H9 (cell line): ENCODE data around the gene NELFCD. TPM values are rescaled to one million over a fixed set of nuclear protein-coding genes. Genes with fewer than 3 reads are reported as not detected.

Experiments
- DNase-seq: peaks from one replicate; pipeline ENCODE4 v3.0.0-alpha.2; 2017
- H2AFZ ChIP-seq: one replicate; pipeline ENCODE4 v1.6.1; 2013; ENCODE audit warnings: mild to moderate bottlenecking, low read length, control low read depth, moderate library complexity
- H2AK5ac ChIP-seq: 2 replicates; pipeline ENCODE4 v1.6.1; 2013; ENCODE audit warnings: low read length, control low read depth, mixed read lengths; ENCODE audit not compliant: insufficient read length
- H2BK120ac ChIP-seq: one replicate; pipeline ENCODE4 v1.6.1; 2013; ENCODE audit warnings: low read depth, mild to moderate bottlenecking, low read length, control low read depth, inconsistent platforms; ENCODE audit not compliant: poor library complexity, severe bottlenecking
- H2BK12ac ChIP-seq: 2 replicates; pipeline ENCODE4 v1.6.1; 2013; ENCODE audit warnings: low read length, control low read depth, mixed read lengths, low read depth; ENCODE audit not compliant: insufficient read length
- H2BK15ac ChIP-seq: 2 replicates; pipeline ENCODE4 v1.6.1; 2013; ENCODE audit warnings: low read depth, low read length, control low read depth
- H2BK20ac ChIP-seq: one replicate; pipeline ENCODE4 v1.6.1; 2013; ENCODE audit warnings: low read depth, mild to moderate bottlenecking, low read length, control low read depth, inconsistent platforms; ENCODE audit not compliant: poor library complexity, severe bottlenecking
- H2BK5ac ChIP-seq: 2 replicates; pipeline ENCODE4 v1.6.1; 2013; ENCODE audit warnings: low read length, control low read depth, mixed read lengths; ENCODE audit not compliant: insufficient read length
- H3K14ac ChIP-seq: 2 replicates; pipeline ENCODE4 v1.6.1; 2013; ENCODE audit warnings: low read length, control low read depth; ENCODE audit not compliant: insufficient read depth
- H3K18ac ChIP-seq: 2 replicates; pipeline ENCODE4 v1.6.1; 2013; ENCODE audit warnings: low read depth, mild to moderate bottlenecking, mixed read lengths, low read length, control low read depth; ENCODE audit not compliant: insufficient read length
- H3K23ac ChIP-seq: 2 replicates; pipeline ENCODE4 v1.6.1; 2013; ENCODE audit warnings: low read length, control low read depth, mixed read lengths, low read depth; ENCODE audit not compliant: insufficient read length
- H3K23me2 ChIP-seq: 2 replicates; pipeline ENCODE4 v1.6.1; 2013; ENCODE audit warnings: low read depth, mild to moderate bottlenecking, mixed read lengths, low read length, control low read depth; ENCODE audit not compliant: insufficient read length, poor library complexity, severe bottlenecking
- H3K27ac ChIP-seq: 2 replicates; pipeline ENCODE4 v1.5.1; 2013; ENCODE audit warnings: low read length, control low read depth, mixed read lengths, low read depth; ENCODE audit not compliant: insufficient read length
- H3K27me3 ChIP-seq: 2 replicates; pipeline ENCODE4 v1.6.1; 2013; ENCODE audit warnings: low read length, control low read depth, inconsistent platforms; ENCODE audit not compliant: insufficient read depth
- H3K4ac ChIP-seq: 2 replicates; pipeline ENCODE4 v1.6.1; 2013; ENCODE audit warnings: low read depth, mild to moderate bottlenecking, control low read depth, inconsistent platforms, low read length, moderate library complexity
- H3K4me1 ChIP-seq: 2 replicates; pipeline ENCODE4 v1.6.1; 2013; ENCODE audit warnings: low read length, control low read depth, inconsistent platforms; ENCODE audit not compliant: insufficient read depth
- H3K4me2 ChIP-seq: 2 replicates; pipeline ENCODE4 v1.6.1; 2013; ENCODE audit warnings: low read length, control low read depth, mixed read lengths; ENCODE audit not compliant: insufficient read length, insufficient read depth
- H3K56ac ChIP-seq: 2 replicates; pipeline ENCODE4 v1.6.1; 2013; ENCODE audit warnings: low read depth, mild to moderate bottlenecking, mixed read lengths, low read length, control low read depth; ENCODE audit not compliant: insufficient read length
- H3K79me1 ChIP-seq: 2 replicates; pipeline ENCODE4 v1.6.1; 2013; ENCODE audit warnings: low read depth, mild to moderate bottlenecking, moderate library complexity, low read length, control low read depth, inconsistent platforms; ENCODE audit not compliant: insufficient read depth, poor library complexity, severe bottlenecking
- H3K79me2 ChIP-seq: 2 replicates; pipeline ENCODE4 v1.6.1; 2013; ENCODE audit warnings: low read length, control low read depth, inconsistent platforms; ENCODE audit not compliant: insufficient read depth
- H3K9ac ChIP-seq: 2 replicates; pipeline ENCODE4 v1.6.1; 2013; ENCODE audit warnings: low read length, control low read depth, mixed read lengths; ENCODE audit not compliant: insufficient read length; ENCODE audit errors: extremely low read depth
- H3K9me3 ChIP-seq: one replicate; pipeline ENCODE4 v1.6.1; 2013; ENCODE audit warnings: low read depth, low read length, inconsistent platforms; ENCODE audit not compliant: control insufficient read depth
- H3T11ph ChIP-seq: one replicate; pipeline ENCODE4 v1.6.1; 2013; ENCODE audit warnings: mild to moderate bottlenecking, low read length, control low read depth, inconsistent platforms
- H4K20me1 ChIP-seq: one replicate; pipeline ENCODE4 v1.6.1; 2013; ENCODE audit not compliant: control insufficient read depth, insufficient read length, insufficient read depth
- H4K5ac ChIP-seq: 2 replicates; pipeline ENCODE4 v1.6.1; 2013; ENCODE audit warnings: low read depth, mild to moderate bottlenecking, mixed read lengths, low read length, control low read depth; ENCODE audit not compliant: insufficient read length
- H4K8ac ChIP-seq: replicated peaks from 2 replicates; pipeline ENCODE4 v1.6.1; 2013; ENCODE audit warnings: low read length, control low read depth, mixed read lengths, low read depth; ENCODE audit not compliant: insufficient read length
- H4K91ac ChIP-seq: 2 replicates; pipeline ENCODE4 v1.6.1; 2013; ENCODE audit warnings: low read depth, mild to moderate bottlenecking, moderate library complexity, mixed read lengths, low read length, control low read depth; ENCODE audit not compliant: insufficient read length
- H3K27ac Mint-ChIP-seq, 3 experiments: 2 replicates in 2 of 3; 3 replicates in 1 of 3; pipeline ENCODE4 v1.8.0; 2020 to 2021; ENCODE audit warnings: mixed read lengths in 3 of 3, mild to moderate bottlenecking in 1 of 3, moderate library complexity in 1 of 3
- H3K27me3 Mint-ChIP-seq: 2 replicates; pipeline ENCODE4 v1.8.0; 2021; ENCODE audit warnings: low read depth, mild to moderate bottlenecking, moderate library complexity, mixed read lengths
- H3K36me3 Mint-ChIP-seq, 3 experiments: 2 replicates in 2 of 3; 3 replicates in 1 of 3; pipeline ENCODE4 v1.8.0; 2020 to 2021; ENCODE audit warnings: low read depth in 3 of 3, mixed read lengths in 3 of 3; ENCODE audit not compliant: insufficient read depth in 1 of 3
- H3K4me1 Mint-ChIP-seq, 2 experiments: 2 replicates each; pipeline ENCODE4 v1.8.0; 2020; ENCODE audit warnings: mixed read lengths in 2 of 2
- H3K4me3 Mint-ChIP-seq, 2 experiments: 2 replicates in 1 of 2; 3 replicates in 1 of 2; pipeline ENCODE4 v1.8.0; 2020 to 2021; ENCODE audit warnings: mild to moderate bottlenecking in 2 of 2, mixed read lengths in 2 of 2, moderate library complexity in 1 of 2
- H3K9me3 Mint-ChIP-seq, 2 experiments: 2 replicates in 1 of 2; 3 replicates in 1 of 2; pipeline ENCODE4 v1.8.0; 2020; ENCODE audit warnings: mild to moderate bottlenecking in 2 of 2, mixed read lengths in 2 of 2, moderate library complexity in 1 of 2
- WGBS: extraction: QIAGEN DNeasy Blood & Tissue Kit; methylation state at CpG from one replicate; pipeline ENCODE4 v1.1.7; 2013; ENCODE audit warnings: missing lambda C conversion rate, low lambda C conversion rate, mixed read lengths; ENCODE audit not compliant: insufficient read length; ENCODE audit errors: extremely low coverage; 5-methylcytosine and 5-hydroxymethylcytosine counted together
- total RNA-seq: library from RNA; stranded (reverse); gene quantifications from 2 replicates; pipeline ENCODE4 v1.2.1, GENCODE V29; 2021
- TF ChIP-seq, protein P1 (sequence below): fragments of 200-600 bp; sonication (generic); conservative IDR thresholded peaks from 3 replicates; pipeline ENCODE4 v1.8.0; 2021; ENCODE audit warnings: antibody characterized with exemption, mild to moderate bottlenecking

NELFCD gene
- total RNA-seq, 1 experiment from 2014 or later, result 57.8 TPM

DNA sequence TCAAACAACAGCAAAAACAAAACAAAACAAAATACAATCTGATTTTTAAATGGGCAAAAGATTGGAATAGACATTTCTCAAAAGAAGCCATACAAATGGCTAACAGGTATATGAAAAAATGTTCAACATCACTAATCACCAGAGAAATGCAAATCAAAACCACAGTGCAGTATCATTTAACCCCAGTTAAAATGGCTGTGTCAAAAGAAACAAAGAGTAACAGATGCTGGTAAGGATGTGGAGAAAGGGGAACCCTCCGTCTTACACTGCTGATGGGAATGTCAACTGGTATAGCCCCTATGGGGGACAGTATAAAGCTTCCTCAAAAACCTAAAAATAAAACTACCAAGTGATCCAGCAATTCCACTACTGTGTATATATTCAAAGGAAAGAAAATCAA lies 10.9 kb upstream of the NELFCD start:
- Histone ChIP-seq H3K14ac (no peak overlapping the region), H3K27me3 (no peaks in the 10 kb centered on the region), H4K91ac (no peak overlapping the region), H2AFZ (no peak overlapping the region), H3K9ac (no peak overlapping the region), H3T11ph (no peak overlapping the region), H3K18ac (no peak overlapping the region), H2BK20ac (no peak overlapping the region), H3K4me1 (no peaks in the 10 kb centered on the region), H4K5ac (no peak overlapping the region), H3K9me3 (no peaks in the 10 kb centered on the region), H3K4me2 (no peak overlapping the region), H3K23me2 (no peaks in the 10 kb centered on the region), H2BK120ac (no peak overlapping the region), H4K8ac (no peak overlapping the region), H2BK5ac (no peak overlapping the region), H3K4ac (no peak overlapping the region), H3K23ac (no peak overlapping the region), H2AK5ac (no peak overlapping the region), H2BK12ac (no peak overlapping the region), H4K20me1 (no peaks in the 10 kb centered on the region), H2BK15ac (no peak overlapping the region), H3K56ac (no peak overlapping the region), H3K79me1 (no peaks in the 10 kb centered on the region), H3K79me2 (no peaks in the 10 kb centered on the region), H3K27ac (no peak overlapping the region)
- peaks cover 9 to 12% of the 10 kb centered on the region in 2 experiments; a peak in 3 of 4 replicates for H3K4me1 Mint-ChIP-seq
- H3K36me3 Mint-ChIP-seq, result peaks cover 0 to 3% (median 2%) of the 10 kb centered on the region in 3 experiments; a peak in 2 of 7 replicates
- H3K4me3 Mint-ChIP-seq, result no peak overlapping the region
- TF ChIP-seq, protein P1, sequence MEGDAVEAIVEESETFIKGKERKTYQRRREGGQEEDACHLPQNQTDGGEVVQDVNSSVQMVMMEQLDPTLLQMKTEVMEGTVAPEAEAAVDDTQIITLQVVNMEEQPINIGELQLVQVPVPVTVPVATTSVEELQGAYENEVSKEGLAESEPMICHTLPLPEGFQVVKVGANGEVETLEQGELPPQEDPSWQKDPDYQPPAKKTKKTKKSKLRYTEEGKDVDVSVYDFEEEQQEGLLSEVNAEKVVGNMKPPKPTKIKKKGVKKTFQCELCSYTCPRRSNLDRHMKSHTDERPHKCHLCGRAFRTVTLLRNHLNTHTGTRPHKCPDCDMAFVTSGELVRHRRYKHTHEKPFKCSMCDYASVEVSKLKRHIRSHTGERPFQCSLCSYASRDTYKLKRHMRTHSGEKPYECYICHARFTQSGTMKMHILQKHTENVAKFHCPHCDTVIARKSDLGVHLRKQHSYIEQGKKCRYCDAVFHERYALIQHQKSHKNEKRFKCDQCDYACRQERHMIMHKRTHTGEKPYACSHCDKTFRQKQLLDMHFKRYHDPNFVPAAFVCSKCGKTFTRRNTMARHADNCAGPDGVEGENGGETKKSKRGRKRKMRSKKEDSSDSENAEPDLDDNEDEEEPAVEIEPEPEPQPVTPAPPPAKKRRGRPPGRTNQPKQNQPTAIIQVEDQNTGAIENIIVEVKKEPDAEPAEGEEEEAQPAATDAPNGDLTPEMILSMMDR, result no peak
- no peak for DNase-seq
- peaks cover 4% of the 10 kb centered on the region for H3K27me3 Mint-ChIP-seq
- H3K9me3 Mint-ChIP-seq, result peaks cover 14 to 16% of the 10 kb centered on the region in 2 experiments
- no CpG with 5 or more reads among the region's 1 CpG for WGBS
- no peak overlapping the region for H3K27ac Mint-ChIP-seq
